Body of pancreas (tissue), 4 donors: ENCODE measurements around the gene PDGFA. TPM values are rescaled to one million over a fixed set of nuclear protein-coding genes. Genes with fewer than 3 reads are reported as not detected.

Experiments used
- ATAC-seq: fragments of 150-250 bp; one replicate; pipeline ENCODE4 v1.9.1; 2016
- DNase-seq, 4 donors: peaks; one replicate each; pipeline ENCODE4 v3.0.0-alpha.2; 2019
- H3K27ac ChIP-seq, 4 donors: fragments of 200-600 bp; sonication (generic); 1 replicate in 3 of 4; 2 replicates in 1 of 4; pipeline versions ENCODE4 v1.5.1 to v1.6.1; 2016 to 2019; ENCODE audit warnings: mild to moderate bottlenecking in 1 of 4, mixed read lengths in 1 of 4, moderate library complexity in 1 of 4
- H3K27me3 ChIP-seq, 2 donors: fragments of 200-600 bp; sonication (generic); one replicate each; pipeline ENCODE4 v1.6.0; 2016; ENCODE audit warnings: mild to moderate bottlenecking in 1 of 2
- H3K36me3 ChIP-seq, 2 donors: fragments of 200-600 bp; sonication (generic); replicated peaks in 1 of 2; 2 replicates each; pipeline ENCODE4 v1.5.1; 2016; ENCODE audit warnings: low read depth in 2 of 2; ENCODE audit not compliant: insufficient read depth in 1 of 2
- H3K4me1 ChIP-seq: fragments of 200-600 bp; sonication (generic); one replicate; pipeline ENCODE4 v1.6.0; 2016
- H3K4me3 ChIP-seq, 2 donors: fragments of 200-600 bp; sonication (generic); 1 replicate in 1 of 2; 2 replicates in 1 of 2; pipeline ENCODE4 v1.5.1; 2016 to 2019
- H3K9me3 ChIP-seq, 3 donors: fragments of 200-600 bp; sonication (generic); 1 replicate in 2 of 3; 2 replicates in 1 of 3; pipeline ENCODE4 v1.5.1; 2016
- CTCF ChIP-seq, 7 experiments: fragments of 450-650 bp in 4 of 7; fragments of 200-600 bp in 3 of 7; sonication (generic) in 3 of 7; IDR thresholded peaks; one replicate each; pipeline ENCODE4 v1.5.1; 2016 to 2019; ENCODE audit warnings: antibody characterized with exemption in 7 of 7
- POLR2A ChIP-seq, 3 donors: fragments of 450-650 bp; IDR thresholded peaks; one replicate each; pipeline ENCODE4 v1.6.1; 2016; ENCODE audit warnings: antibody characterized with exemption in 3 of 3, mild to moderate bottlenecking in 2 of 3
- WGBS, 2 donors: methylation state at CpG; one replicate each; pipeline ENCODE4 v1.1.5; 2017; 5-methylcytosine and 5-hydroxymethylcytosine counted together
- intact Hi-C: fragments of 100-400 bp; cut with DNase I; formaldehyde crosslinking; loops from one replicate; pipeline ENCODE4 v1.15.1; 2023
- total RNA-seq, 2 donors: library from RNA; depleted of rRNA; stranded (reverse); fragments of >200 nt; gene quantifications; one replicate each; pipeline ENCODE4 v1.1.0, GENCODE V29; 2016

PDGFA gene
- total RNA-seq, 2 donors from 2014 or later = 58.6 to 59.3 TPM

GRCh38 chr7:477626-478220 is 41.9 kb downstream of the PDGFA start:
- no peak for TF ChIP-seq POLR2A (IDR thresholded peaks at IDR 0.05)
- TF ChIP-seq CTCF (IDR thresholded peaks at IDR 0.05) = no peak
- intact Hi-C loops = no loop called here
- H3K4me1 ChIP-seq = peaks cover 10% of the 10 kb centered on the region
- no peaks in the 10 kb centered on the region for H3K9me3 ChIP-seq
- H3K27me3 ChIP-seq = no peaks in the 10 kb centered on the region
- no peaks in the 10 kb centered on the region for H3K36me3 ChIP-seq
- peak in 1 of 4 donors; percentile 3 for DNase-seq
- 84 to 86% methylated on average over 16 to 17 of the region's 17 CpGs for WGBS, 2 donors
- H3K27ac ChIP-seq = no peak overlapping the region
- H3K4me3 ChIP-seq = no peak overlapping the region
- no peak for ATAC-seq

- 89 to 91% methylated on average over 19 to 33 of the region's 33 CpGs for WGBS, 2 donors
- DNase-seq (peak in 2 of 4 donors; percentile 1 to 3), ATAC-seq (no peak)
- H3K36me3 ChIP-seq = no peaks in the 10 kb centered on the region
- no peak overlapping the region for H3K27ac ChIP-seq
- TF ChIP-seq CTCF (IDR thresholded peaks at IDR 0.05) = no peak
- TF ChIP-seq POLR2A (IDR thresholded peaks at IDR 0.05) = no peak
- intact Hi-C loops = no loop called here
- peaks cover 10% of the 10 kb centered on the region for H3K4me1 ChIP-seq
- no peak overlapping the region for H3K4me3 ChIP-seq
- H3K27me3 ChIP-seq = no peaks in the 10 kb centered on the region
- no peaks in the 10 kb centered on the region for H3K9me3 ChIP-seq
These were observed 42.8 kb downstream of the PDGFA start for GRCh38 chr7:476736-477360.

GRCh38 chr7:475951-476441 is 43.6 kb downstream of the PDGFA start:
- DNase-seq = peak in 2 of 4 donors; percentile 2 to 11
- no peak for ATAC-seq
- WGBS, 2 donors = 95 to 98% methylated on average over 13 to 14 of the region's 15 CpGs
- TF ChIP-seq POLR2A (IDR thresholded peaks at IDR 0.05) (no peak), CTCF (IDR thresholded peaks at IDR 0.05) (no peak)
- no peaks in the 10 kb centered on the region for H3K36me3 ChIP-seq
- H3K9me3 ChIP-seq = no peaks in the 10 kb centered on the region
- peaks cover 7% of the 10 kb centered on the region for H3K4me1 ChIP-seq
- intact Hi-C loops = no loop called here
- H3K4me3 ChIP-seq = no peak overlapping the region
- no peak overlapping the region for H3K27ac ChIP-seq
- H3K27me3 ChIP-seq = no peaks in the 10 kb centered on the region

GRCh38 chr7:475425-475728 is 44.3 kb downstream of the PDGFA start:
- 97 to 100% methylated on average over 1 to 5 of the region's 7 CpGs for WGBS, 2 donors
- Histone ChIP-seq H3K4me1 (peaks cover under 1% of the 10 kb centered on the region), H3K4me3 (no peak overlapping the region), H3K27ac (no peak overlapping the region), H3K9me3 (no peaks in the 10 kb centered on the region), H3K27me3 (no peaks in the 10 kb centered on the region), H3K36me3 (no peaks in the 10 kb centered on the region)
- no peak for TF ChIP-seq CTCF (IDR thresholded peaks at IDR 0.05)
- no peak for TF ChIP-seq POLR2A (IDR thresholded peaks at IDR 0.05)
- intact Hi-C loops = no loop called here
- DNase-seq (peak in 1 of 4 donors; percentile 2), ATAC-seq (no peak)
